Tibial artery (tissue), 4 donors: ENCODE results near the gene PPP2R2C.

Experiments used
- DNase-seq, 2 donors: peaks; one replicate each; pipeline ENCODE4 v3.0.0-alpha.2; 2019
- H3K27ac ChIP-seq, 2 donors: fragments of 200-600 bp; sonication (generic) in 1 of 2; 1 replicate in 1 of 2; 2 replicates in 1 of 2; pipeline ENCODE4 v1.5.1; 2018 to 2019; ENCODE audit warnings: mild to moderate bottlenecking in 1 of 2
- H3K27me3 ChIP-seq, 2 donors: fragments of 200-600 bp; sonication (generic) in 1 of 2; one replicate each; pipeline versions ENCODE4 v1.5.1 to v1.6.0; 2016 to 2019
- H3K36me3 ChIP-seq, 3 donors: fragments of 200-600 bp; sonication (generic) in 2 of 3; one replicate each; pipeline ENCODE4 v1.5.1; 2016 to 2019; ENCODE audit warnings: mild to moderate bottlenecking in 2 of 3
- H3K4me1 ChIP-seq, 4 donors: fragments of 200-600 bp; sonication (generic) in 2 of 4; 1 replicate in 3 of 4; 2 replicates in 1 of 4; pipeline ENCODE4 v1.5.1; 2016 to 2019
- H3K4me3 ChIP-seq, 2 donors: fragments of 200-600 bp; sonication (generic) in 1 of 2; 1 replicate in 1 of 2; 2 replicates in 1 of 2; pipeline ENCODE4 v1.5.1; 2018 to 2019; ENCODE audit warnings: mild to moderate bottlenecking in 2 of 2
- H3K9me3 ChIP-seq, 3 donors: fragments of 200-600 bp; sonication (generic) in 1 of 3; one replicate each; pipeline ENCODE4 v1.5.1; 2016 to 2019
- CTCF ChIP-seq, 2 experiments: fragments of 200-600 bp in 1 of 2; fragments of 450-650 bp in 1 of 2; IDR thresholded peaks; one replicate each; pipeline ENCODE4 v1.5.1; 2017 to 2019; ENCODE audit warnings: antibody characterized with exemption in 2 of 2, mild to moderate bottlenecking in 1 of 2, moderate library complexity in 1 of 2
- intact Hi-C: fragments of 100-400 bp; cut with DNase I; formaldehyde crosslinking; loops from one replicate; pipeline ENCODE4 v1.15.0; 2023; ENCODE audit warnings: low total_unique reads

Gene PPP2R2C

DNA sequence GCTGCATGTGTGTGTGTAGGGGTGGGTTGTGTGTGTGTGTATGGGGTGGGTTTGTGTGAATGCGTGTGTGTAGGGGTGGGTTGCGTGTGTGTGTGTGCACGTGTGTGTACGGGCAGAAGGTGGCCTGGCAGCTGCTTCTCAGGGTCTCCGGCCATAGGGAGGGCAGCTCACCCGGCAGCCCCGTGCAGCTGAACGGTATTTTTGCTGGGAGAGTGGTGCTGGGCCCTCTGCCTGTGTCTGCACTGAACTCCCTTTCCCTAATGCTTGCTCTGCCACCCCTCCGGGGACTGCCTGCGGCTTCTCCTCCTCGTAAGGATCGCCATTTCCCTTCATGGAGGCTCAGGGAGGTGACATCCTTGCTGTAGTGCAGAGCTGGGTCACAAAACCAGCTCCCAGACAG, 172.5 kb downstream of the PPP2R2C start:
- Histone ChIP-seq H3K27ac (no peak overlapping the region), H3K4me3 (no peak overlapping the region), H3K36me3 (peaks cover 83 to 96% (median 92%) of the 10 kb centered on the region in 3 donors), H3K9me3 (no peaks in the 10 kb centered on the region), H3K4me1 (no peaks in the 10 kb centered on the region), H3K27me3 (no peaks in the 10 kb centered on the region)
- no peak for TF ChIP-seq CTCF (IDR thresholded peaks at IDR 0.05)
- intact Hi-C loops: no loop called here
- no peak for DNase-seq

- intact Hi-C loops: no loop called here
- DNase-seq: no peak
These were observed 173.6 kb downstream of the PPP2R2C start for GRCh38 chr4:6298852-6299251.

GRCh38 chr4:6298035-6298434, 174.4 kb downstream of the PPP2R2C start:
- Histone ChIP-seq H3K27ac (no peak overlapping the region), H3K9me3 (no peaks in the 10 kb centered on the region), H3K4me1 (no peaks in the 10 kb centered on the region), H3K27me3 (no peaks in the 10 kb centered on the region), H3K36me3 (peaks cover 74 to 96% (median 92%) of the 10 kb centered on the region in 3 donors), H3K4me3 (no peak overlapping the region)
- TF ChIP-seq CTCF (IDR thresholded peaks at IDR 0.05): no peak
- intact Hi-C loops: no loop called here
- DNase-seq: no peak

More at GRCh38 chr4:6298852-6299251, 173.6 kb downstream of the PPP2R2C start:
- Histone ChIP-seq H3K27ac (no peak overlapping the region), H3K36me3 (peaks cover 79 to 96% (median 92%) of the 10 kb centered on the region in 3 donors), H3K4me1 (no peaks in the 10 kb centered on the region), H3K9me3 (no peaks in the 10 kb centered on the region), H3K4me3 (no peak overlapping the region), H3K27me3 (no peaks in the 10 kb centered on the region)
- no peak for TF ChIP-seq CTCF (IDR thresholded peaks at IDR 0.05)

- no peak for TF ChIP-seq CTCF (IDR thresholded peaks at IDR 0.05)
- no peaks in the 10 kb centered on the region for H3K9me3 ChIP-seq
- H3K4me3 ChIP-seq: no peak overlapping the region
- peaks cover 74 to 96% (median 92%) of the 10 kb centered on the region in 3 donors for H3K36me3 ChIP-seq
- intact Hi-C loops: no loop called here
- no peak for DNase-seq
- H3K27me3 ChIP-seq: no peaks in the 10 kb centered on the region
- no peak overlapping the region for H3K27ac ChIP-seq
- no peaks in the 10 kb centered on the region for H3K4me1 ChIP-seq
These were observed 175.1 kb downstream of the PPP2R2C start for GRCh38 chr4:6297266-6297815.

GRCh38 chr4:6296026-6296425, 176.4 kb downstream of the PPP2R2C start:
- DNase-seq: no peak
- intact Hi-C loops: no loop called here
- TF ChIP-seq CTCF (IDR thresholded peaks at IDR 0.05): no peak
- Histone ChIP-seq H3K27ac (no peak overlapping the region), H3K4me3 (no peak overlapping the region), H3K4me1 (no peaks in the 10 kb centered on the region), H3K27me3 (no peaks in the 10 kb centered on the region), H3K36me3 (peaks cover 74 to 96% (median 92%) of the 10 kb centered on the region in 3 donors), H3K9me3 (no peaks in the 10 kb centered on the region)

DNA sequence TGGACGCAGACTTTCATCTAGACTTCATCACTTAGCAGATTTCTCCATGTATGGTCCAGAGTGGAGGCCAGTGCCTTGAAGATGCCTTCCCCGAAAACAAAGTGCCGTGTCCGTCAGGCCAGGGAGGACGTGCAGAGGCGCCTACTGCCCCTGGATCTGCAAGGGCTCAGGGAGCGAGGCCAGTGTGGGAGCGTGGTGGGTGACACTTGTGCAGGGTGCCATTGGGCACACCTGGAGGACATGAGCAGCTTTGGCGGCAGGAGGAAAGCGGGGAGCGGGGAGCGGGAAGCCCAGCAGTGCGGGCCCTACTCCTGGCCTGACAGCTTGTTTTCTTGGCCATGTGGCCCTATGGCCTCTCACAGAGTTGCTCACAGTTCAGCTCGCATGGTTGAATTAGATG, 176.9 kb downstream of the PPP2R2C start:
- Histone ChIP-seq H3K4me3 (no peak overlapping the region), H3K36me3 (peaks cover 74 to 96% (median 92%) of the 10 kb centered on the region in 3 donors)

More for the DNA sequence above, 176.9 kb downstream of the PPP2R2C start:
- intact Hi-C loops: no loop called here
- no peak for TF ChIP-seq CTCF (IDR thresholded peaks at IDR 0.05)
- no peak for DNase-seq
- no peaks in the 10 kb centered on the region for H3K4me1 ChIP-seq
- no peaks in the 10 kb centered on the region for H3K27me3 ChIP-seq
- no peaks in the 10 kb centered on the region for H3K9me3 ChIP-seq
- H3K27ac ChIP-seq: no peak overlapping the region
